Right renal cortex interstitium (tissue), 3 donors: ENCODE results near the gene PRDX4. TPM values are rescaled to one million over a fixed set of nuclear protein-coding genes. Genes with fewer than 3 reads are reported as not detected.
"Not testable (repeated sequence)": the region's sequence is repeated elsewhere in the genome, so short reads cannot be mapped to it uniquely, and the experiment has no call there.

ENCODE experiments used
- DNase-seq, 3 donors: peaks; one replicate each; pipeline ENCODE4 v3.0.0-alpha.2; 2013; ENCODE audit warnings: low read depth in 3 of 3, low spot score in 2 of 3
- polyA plus RNA-seq, 3 donors: library from polyadenylated mRNA; unstranded; fragments of 120-200 nt; gene quantifications; one replicate each; pipeline ENCODE4 v1.2.1, GENCODE V29; 2013; ENCODE audit not compliant: insufficient read length in 3 of 3

Gene PRDX4
- polyA plus RNA-seq, 3 donors: 118 to 128 (median 120) TPM

GRCh38 chrX:23670528-23670927, 3.2 kb downstream of the PRDX4 start:
- no peak for DNase-seq

GRCh38 chrX:23673108-23673507, 5.8 kb downstream of the PRDX4 start:
- no peak for DNase-seq

GRCh38 chrX:23676486-23676885, 9.2 kb downstream of the PRDX4 start:
- not testable (repeated sequence) for DNase-seq

- no peak for DNase-seq
Observed at GRCh38 chrX:23692166-23692565, 24.9 kb downstream of the PRDX4 start.

GRCh38 chrX:23694606-23695005, 27.3 kb downstream of the PRDX4 start:
- peak in 1 of 3 donors; percentile 26 for DNase-seq

GRCh38 chrX:23699636-23700194, 32.4 kb downstream of the PRDX4 start:
- no peak for DNase-seq

- DNase-seq: no peak
Observed at GRCh38 chrX:23704673-23705206, 37.4 kb downstream of the PRDX4 start.

- no peak for DNase-seq
Observed at GRCh38 chrX:23705235-23705634, 37.9 kb downstream of the PRDX4 start.

GRCh38 chrX:23720117-23720677, 52.9 kb downstream of the PRDX4 start:
- no peak for DNase-seq

- DNase-seq: no peak
Observed at GRCh38 chrX:23726191-23726590, 58.9 kb downstream of the PRDX4 start.

GRCh38 chrX:23727206-23727605, 59.9 kb downstream of the PRDX4 start:
- DNase-seq: no peak

- no peak for DNase-seq
Observed at GRCh38 chrX:23729214-23729613, 61.9 kb downstream of the PRDX4 start.

- DNase-seq: no peak
Observed at GRCh38 chrX:23731951-23732350, 64.7 kb downstream of the PRDX4 start.

GRCh38 chrX:23732704-23733103, 65.4 kb downstream of the PRDX4 start:
- no peak for DNase-seq

Other genes with a start within 250 kb of the PRDX4 start
- 10 to 100 TPM; 27.5 to 33.4 (median 32.3) TPM for gene ACOT9, start 75.8 kb downstream of the PRDX4 start, polyA plus RNA-seq
- 100 to 1,000 TPM; 307 to 317 (median 315) TPM for gene SAT1, start 115.7 kb downstream of the PRDX4 start, polyA plus RNA-seq
- gene APOO, start 240.4 kb downstream of the PRDX4 start, polyA plus RNA-seq: 10 to 100 TPM; 38.6 to 44.8 (median 43.8) TPM
- gene CXorf58, start 240.5 kb downstream of the PRDX4 start, polyA plus RNA-seq: under 1 TPM; 0.22 to 0.42 (median 0.36) TPM